ENCODE results near the gene MZF1. TPM values are rescaled to one million over a fixed set of nuclear protein-coding genes. Genes with fewer than 3 reads are reported as not detected.
A peak's percentile ranks its signal among the peaks of the same experiment; 100 is the strongest.

MZF1 gene
- total and polyA plus RNA-seq, 2 donors (not counting 3 experiments of a cell fraction or from before 2014, with no cell fraction given), result 26.4 to 30.8 TPM

DNA sequence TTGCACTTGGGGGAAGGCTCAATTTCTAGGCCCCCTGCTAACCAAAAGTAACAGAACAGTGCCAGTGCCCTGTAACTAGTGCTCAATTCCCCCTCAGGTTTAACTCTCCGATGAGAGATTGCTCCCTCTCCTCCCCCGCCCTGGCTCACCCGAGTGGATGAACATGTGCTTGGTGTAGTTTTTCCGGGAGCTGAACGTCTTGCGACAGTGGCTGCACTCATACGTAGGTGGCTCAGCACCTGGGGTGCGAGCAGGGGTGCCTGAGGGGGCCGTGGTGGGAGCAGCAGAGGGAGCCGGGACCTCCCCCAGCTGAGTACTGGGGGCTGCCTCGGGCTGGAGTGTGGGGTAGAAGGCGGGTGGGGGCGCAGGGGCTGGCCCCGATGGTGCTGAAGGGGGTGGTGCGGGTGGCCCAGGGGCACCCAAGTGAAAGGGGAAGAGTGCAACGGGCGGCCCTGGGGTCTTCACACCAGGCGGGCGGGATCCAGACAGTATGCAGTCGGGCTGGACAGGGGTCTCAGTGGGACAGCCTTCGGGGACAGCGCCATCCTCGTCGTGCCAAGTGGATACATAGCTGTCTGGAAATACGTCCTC is 56.8 kb downstream of the MZF1 start:
- CTCF ChIA-PET, result interaction anchor here (1.0 kb wide), 1 partner anchor 27 kb away, joined by 3 read pairs; the partner anchor contains the start of gene TRIM28
- Histone ChIP-seq H3K9me1 (replicated peaks; ENCODE audit: control insufficient read depth, extremely low read depth, insufficient read depth, low read length) (no peaks in the 10 kb centered on the region), H3K27me3 (ENCODE audit: control insufficient read depth in 2 of 2, insufficient read depth in 2 of 2, low read length in 2 of 2) (no peaks in the 10 kb centered on the region), H3K79me2 (ENCODE audit: control insufficient read depth, insufficient read depth, low read length) (peaks cover 36% of the 10 kb centered on the region), H3K4me2 (ENCODE audit: insufficient read depth, low read length) (no peak overlapping the region), H3K4me3 (replicated peaks in 1 of 3; ENCODE audit: insufficient read depth in 1 of 3, low read depth in 1 of 3, low read length in 3 of 3) (no peak overlapping the region), H3K4me1 (ENCODE audit: control insufficient read depth, extremely low read depth, insufficient read depth, low read length) (peaks cover 19% of the 10 kb centered on the region), H3K36me3 (ENCODE audit: control insufficient read depth in 2 of 2, extremely low read depth in 1 of 2, insufficient read depth in 2 of 2, low read length in 2 of 2) (peaks cover 0 to 11% of the 10 kb centered on the region in 2 experiments), H3K9me3 (replicated peaks; ENCODE audit: control insufficient read depth, insufficient read depth, low read length) (no peaks in the 10 kb centered on the region), H3K9ac (replicated peaks; ENCODE audit: extremely low read depth, insufficient read depth, low read length) (no peak overlapping the region), H3K27ac (ENCODE audit: insufficient read depth, low read depth, low read length) (no peak overlapping the region), H2AFZ (ENCODE audit: low read depth, low read length) (no peak overlapping the region), H4K20me1 (replicated peaks; ENCODE audit: control insufficient read depth, extremely low read depth, insufficient read depth, low read length) (no peaks in the 10 kb centered on the region)
- BruUV-seq (replicated peaks), result TSS peak; percentile 4
- intact Hi-C loops (cut with micrococcal nuclease), result no loop called here
- TF ChIP-seq FOS (IDR thresholded peaks at IDR 0.05; ENCODE audit: borderline replicate concordance, insufficient read depth, low read length) (no peak), POLR2AphosphoS5 (IDR thresholded peaks at IDR 0.05; ENCODE audit: insufficient read depth, low read depth, low read length) (no peak), POLR2A (IDR thresholded peaks at IDR 0.05; ENCODE audit: low read depth, low read length) (no peak), EZH2 (IDR thresholded peaks at IDR 0.05; ENCODE audit: borderline replicate concordance, low read depth, low read length, severe bottlenecking) (no peak), JUN (IDR thresholded peaks at IDR 0.05; ENCODE audit: borderline replicate concordance, insufficient read depth, insufficient read length, low read depth) (no peak), GATA2 (IDR thresholded peaks at IDR 0.05; ENCODE audit: insufficient read depth, insufficient read length, low read depth, low read length) (no peak), MYC (IDR thresholded peaks at IDR 0.05; ENCODE audit: low read depth, low read length) (no peak)
- TF ChIP-seq, protein P1, sequence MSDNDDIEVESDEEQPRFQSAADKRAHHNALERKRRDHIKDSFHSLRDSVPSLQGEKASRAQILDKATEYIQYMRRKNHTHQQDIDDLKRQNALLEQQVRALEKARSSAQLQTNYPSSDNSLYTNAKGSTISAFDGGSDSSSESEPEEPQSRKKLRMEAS (IDR thresholded peaks at IDR 0.05; ENCODE audit: insufficient read depth, insufficient read length), result no peak
- TF ChIP-seq, protein P2, sequence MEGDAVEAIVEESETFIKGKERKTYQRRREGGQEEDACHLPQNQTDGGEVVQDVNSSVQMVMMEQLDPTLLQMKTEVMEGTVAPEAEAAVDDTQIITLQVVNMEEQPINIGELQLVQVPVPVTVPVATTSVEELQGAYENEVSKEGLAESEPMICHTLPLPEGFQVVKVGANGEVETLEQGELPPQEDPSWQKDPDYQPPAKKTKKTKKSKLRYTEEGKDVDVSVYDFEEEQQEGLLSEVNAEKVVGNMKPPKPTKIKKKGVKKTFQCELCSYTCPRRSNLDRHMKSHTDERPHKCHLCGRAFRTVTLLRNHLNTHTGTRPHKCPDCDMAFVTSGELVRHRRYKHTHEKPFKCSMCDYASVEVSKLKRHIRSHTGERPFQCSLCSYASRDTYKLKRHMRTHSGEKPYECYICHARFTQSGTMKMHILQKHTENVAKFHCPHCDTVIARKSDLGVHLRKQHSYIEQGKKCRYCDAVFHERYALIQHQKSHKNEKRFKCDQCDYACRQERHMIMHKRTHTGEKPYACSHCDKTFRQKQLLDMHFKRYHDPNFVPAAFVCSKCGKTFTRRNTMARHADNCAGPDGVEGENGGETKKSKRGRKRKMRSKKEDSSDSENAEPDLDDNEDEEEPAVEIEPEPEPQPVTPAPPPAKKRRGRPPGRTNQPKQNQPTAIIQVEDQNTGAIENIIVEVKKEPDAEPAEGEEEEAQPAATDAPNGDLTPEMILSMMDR (IDR thresholded peaks at IDR 0.05; ENCODE audit: extremely low read depth in 1 of 2, insufficient read depth in 1 of 2, low read depth in 1 of 2, low read length in 2 of 2), result no peak
- dilution Hi-C loops (cut with MboI; ENCODE audit: extremely low pct_ligation_motif_present, low sequenced_read_pairs), result no loop called here
- DNase-seq (ENCODE audit: low read depth, low spot score) (no peak), FAIRE-seq (no peak)
- POLR2A ChIA-PET, result no interaction called here
